Hindlimb muscle (tissue), 1 donor: ENCODE measurements around the gene SFN. TPM values are rescaled to one million over a fixed set of nuclear protein-coding genes. Genes with fewer than 3 reads are reported as not detected.
"Not testable (repeated sequence)": the region's sequence is repeated elsewhere in the genome, so short reads cannot be mapped to it uniquely, and the experiment has no call there.

Experiments used
- DNase-seq: peaks from one replicate; pipeline ENCODE4 v3.0.0-alpha.2; 2013
- polyA plus RNA-seq: library from polyadenylated mRNA; unstranded; fragments of 120-200 nt; gene quantifications from one replicate; pipeline ENCODE4 v1.2.1, GENCODE V29; 2013; ENCODE audit not compliant: insufficient read length

The SFN gene
- 1.1 TPM for polyA plus RNA-seq

- DNase-seq: no peak
Observed at GRCh38 chr1:26862781-26863684, at the start of gene SFN. SFN (plus strand) TSS chr1:26863149; CDS start chr1:26863213, 64 bp downstream.

GRCh38 chr1:26814377-26814776, 48.6 kb upstream of the SFN start:
- DNase-seq: no peak

GRCh38 chr1:26814893-26815292, 48.1 kb upstream of the SFN start:
- DNase-seq: no peak

GRCh38 chr1:26820784-26821269, 42.1 kb upstream of the SFN start:
- no peak for DNase-seq

DNA sequence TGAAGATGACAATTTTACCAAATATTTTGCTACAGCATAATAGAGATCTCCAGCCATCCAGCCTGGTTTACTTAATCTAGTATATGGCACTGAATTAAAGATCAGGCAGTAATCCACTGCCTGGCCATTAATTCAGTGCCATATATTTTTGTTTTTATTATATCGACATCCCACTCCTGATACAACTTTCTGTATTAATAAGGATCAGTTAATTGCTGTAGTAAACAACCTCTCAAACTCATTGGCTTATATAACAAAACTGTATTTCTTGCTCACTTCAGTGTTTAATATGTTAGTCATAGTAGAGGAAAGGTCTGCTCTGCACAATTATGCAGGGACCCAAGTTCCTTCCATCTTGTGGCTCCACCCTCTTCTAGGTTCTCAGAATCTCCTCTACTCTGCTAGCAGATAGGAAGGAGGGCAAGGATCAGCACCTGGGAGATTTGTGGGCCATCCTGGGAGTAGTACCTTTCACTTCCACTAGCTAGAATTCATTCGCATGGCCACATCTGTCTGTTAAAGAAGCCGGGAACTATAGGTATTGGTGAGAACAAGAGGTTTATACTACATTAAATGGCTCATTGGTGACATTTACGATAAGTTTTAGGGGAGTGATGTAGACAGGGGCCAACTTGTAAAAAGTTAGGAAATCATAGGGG, 40.1 kb upstream of the SFN start:
- DNase-seq: no peak

GRCh38 chr1:26824731-26825130, 38.2 kb upstream of the SFN start:
- DNase-seq: no peak

DNA sequence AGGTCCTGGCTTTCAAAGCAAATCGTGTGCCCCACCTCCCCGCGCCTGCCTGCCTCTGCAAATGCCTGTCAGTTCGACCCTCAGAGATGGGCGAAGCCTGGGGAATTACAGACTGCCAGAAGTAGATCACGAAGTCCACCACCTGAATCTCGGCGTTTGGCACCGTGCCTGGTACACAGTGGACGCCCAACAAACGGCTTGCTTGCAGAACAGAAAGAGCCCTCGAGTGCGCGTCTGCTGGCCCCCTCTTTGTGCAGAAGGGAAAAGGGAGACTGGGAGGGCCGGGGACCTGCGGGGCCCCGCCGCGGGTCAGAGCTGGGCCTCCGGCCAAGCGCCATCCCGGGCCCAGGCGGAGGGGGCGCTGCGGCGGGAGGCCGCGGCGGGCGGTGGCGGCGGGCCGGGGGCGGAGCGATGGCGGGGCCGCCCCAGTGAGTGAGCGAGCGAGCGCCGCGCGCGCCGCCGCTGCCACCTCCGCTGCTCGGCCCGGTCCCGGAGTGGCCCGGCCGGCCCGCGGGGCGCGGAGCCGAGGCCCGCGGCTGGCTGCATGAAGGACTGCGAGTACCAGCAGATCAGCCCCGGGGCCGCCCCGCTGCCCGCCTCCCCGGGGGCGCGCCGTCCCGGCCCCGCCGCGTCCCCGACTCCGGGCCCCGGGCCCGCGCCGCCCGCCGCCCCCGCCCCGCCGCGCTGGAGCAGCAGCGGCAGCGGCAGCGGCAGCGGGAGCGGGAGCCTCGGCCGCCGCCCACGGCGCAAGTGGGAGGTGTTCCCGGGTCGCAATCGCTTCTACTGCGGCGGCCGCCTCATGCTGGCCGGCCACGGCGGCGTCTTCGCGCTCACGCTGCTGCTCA, 36.5 kb upstream of the SFN start, which contains the start of gene ZDHHC18:
ZDHHC18 (plus strand) TSS at position 428 of the 845 bp plus-strand sequence; CDS start at position 545, 117 bp downstream.
- DNase-seq: peak; percentile 84

DNA sequence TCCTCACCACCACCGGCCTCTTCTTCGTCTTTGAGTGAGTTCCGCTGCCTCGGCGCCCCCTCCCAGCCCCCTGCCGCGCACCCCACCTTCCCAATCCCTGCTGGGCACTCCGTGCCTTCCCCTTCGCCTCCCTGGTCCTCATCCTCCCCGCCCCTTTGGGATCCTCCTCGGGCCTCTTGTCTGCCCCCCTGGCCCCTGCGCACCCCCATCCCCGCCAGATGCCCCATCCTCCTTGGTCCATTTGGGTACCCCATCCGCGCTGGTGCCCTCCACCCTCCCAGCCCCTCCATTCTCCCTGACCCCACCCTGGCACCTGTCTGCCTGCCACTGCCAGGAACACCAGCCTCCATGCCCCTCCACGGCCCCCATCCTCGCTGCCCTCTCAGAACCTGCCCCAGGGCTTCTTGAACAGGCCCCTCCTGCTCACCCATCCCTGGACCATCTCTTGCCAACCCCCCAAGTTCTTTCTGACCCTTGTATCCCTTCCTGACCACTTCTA, 35.8 kb upstream of the SFN start:
- no peak for DNase-seq

DNA sequence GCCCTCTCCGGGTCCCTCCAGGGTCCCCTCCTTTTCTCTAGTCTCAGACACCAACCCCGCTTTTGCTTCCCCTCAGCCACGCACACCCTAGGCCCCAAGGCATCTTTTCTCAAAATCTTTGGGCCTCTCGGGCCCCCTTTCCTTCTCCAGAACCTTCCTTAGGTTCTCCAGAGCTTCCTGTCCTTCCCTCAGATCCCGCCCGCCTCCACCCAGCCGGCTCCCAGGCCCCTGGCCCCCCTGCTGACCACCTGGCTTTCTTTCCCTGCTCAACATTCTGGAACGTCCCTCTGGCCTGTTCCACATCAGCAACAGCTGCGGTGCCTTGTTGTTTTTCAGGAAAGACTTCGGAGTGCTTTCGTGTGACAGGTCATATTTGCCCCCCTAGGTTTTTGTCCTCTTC, 35.3 kb upstream of the SFN start:
- DNase-seq: peak; percentile 26

DNA sequence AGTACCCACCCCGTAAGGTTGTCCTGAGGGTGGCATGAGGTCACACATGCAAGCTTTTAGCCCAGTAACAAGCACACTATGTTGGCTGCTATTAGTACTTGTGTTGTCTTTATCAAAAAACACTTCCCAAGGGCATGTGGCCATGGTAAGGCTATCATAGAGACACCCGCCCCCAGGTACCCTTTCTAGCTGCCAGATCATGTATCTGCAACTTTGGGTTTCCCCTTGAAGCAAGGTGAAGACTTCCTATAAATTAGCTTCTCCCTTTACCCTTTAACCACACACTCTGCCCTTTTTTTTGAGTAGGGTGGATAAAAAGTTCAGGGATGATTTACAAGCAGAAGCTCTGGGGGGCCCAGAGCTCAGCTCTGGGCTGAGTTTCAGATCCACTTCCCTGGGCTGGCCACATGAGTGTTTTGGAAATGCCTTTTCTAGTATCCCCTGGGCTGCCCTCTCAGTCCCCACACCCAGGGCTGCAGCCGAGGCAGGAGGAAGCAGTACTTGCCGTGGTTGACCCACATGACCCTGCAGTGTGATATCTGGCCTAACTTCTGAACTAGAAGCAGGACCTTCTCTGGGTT, 34.4 kb upstream of the SFN start:
- DNase-seq: no peak

DNA sequence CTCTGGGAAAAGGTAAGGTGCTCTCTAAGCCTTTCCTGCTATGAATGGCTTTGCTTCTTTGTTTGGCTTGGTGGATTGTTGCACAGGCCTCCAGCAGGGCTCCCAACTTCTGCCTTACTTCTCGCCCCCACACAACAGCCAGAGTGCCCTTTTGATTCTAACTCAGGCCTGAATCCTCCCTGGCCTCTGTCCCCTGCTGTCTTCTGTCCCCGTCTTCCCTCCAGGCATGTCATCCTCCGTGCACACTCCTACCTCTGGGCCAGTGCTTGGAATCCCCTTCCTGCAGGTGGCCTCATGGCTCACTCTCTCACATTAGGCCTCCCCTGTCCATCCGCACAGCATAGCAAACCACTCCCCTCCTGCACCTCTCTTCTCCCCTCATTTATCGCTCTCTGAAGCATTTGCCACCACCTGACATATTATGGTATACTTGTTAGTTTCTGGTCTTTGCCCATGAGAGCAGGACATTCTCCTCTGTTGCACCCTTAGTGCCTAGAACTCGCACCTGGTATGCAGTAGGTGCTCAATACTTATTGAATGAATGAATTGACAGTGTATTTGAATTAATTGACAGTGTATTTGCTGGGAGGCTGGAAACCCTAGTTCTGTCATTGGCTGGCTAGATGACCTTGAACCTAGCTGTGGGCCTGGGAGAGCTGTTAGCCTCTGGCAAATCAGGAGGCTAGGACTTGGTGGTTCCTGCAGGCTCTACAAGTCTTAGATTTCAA, 33.6 kb upstream of the SFN start:
- DNase-seq: no peak

GRCh38 chr1:26831059-26831458, 31.9 kb upstream of the SFN start:
- no peak for DNase-seq

DNA sequence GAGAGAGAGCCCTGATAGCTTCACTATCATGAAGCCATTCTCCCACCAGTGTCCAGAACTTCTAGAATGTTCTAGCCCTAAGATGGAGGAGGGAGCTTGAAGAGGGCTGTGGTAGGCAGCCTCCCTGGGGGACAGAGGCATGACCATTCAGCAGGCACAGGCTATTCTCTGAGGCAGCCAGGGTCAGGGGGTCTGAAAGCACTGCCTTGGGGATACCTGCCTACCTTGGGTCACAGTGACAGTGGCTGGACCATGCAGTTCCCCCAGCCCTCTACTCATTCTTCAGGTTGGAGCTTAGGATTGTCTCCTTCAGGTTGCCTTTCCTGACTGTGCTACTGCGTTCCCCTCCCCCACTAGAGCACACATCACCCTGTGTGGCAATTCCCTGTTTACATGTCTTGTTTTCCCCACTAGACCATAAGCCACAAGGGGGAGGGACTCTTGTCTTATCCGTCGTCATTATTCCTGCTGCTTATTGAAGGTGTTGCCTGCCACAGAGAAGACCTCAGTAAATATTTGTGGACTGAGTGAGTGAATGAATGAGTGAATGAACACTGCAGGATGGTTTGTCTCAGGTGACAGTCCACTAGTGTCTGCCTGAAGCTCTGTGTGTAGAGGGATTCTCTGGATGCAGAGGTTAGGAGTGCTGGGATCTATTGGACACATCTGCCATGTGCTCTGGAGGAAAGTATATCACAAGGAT, 31.3 kb upstream of the SFN start:
- DNase-seq: no peak

DNA sequence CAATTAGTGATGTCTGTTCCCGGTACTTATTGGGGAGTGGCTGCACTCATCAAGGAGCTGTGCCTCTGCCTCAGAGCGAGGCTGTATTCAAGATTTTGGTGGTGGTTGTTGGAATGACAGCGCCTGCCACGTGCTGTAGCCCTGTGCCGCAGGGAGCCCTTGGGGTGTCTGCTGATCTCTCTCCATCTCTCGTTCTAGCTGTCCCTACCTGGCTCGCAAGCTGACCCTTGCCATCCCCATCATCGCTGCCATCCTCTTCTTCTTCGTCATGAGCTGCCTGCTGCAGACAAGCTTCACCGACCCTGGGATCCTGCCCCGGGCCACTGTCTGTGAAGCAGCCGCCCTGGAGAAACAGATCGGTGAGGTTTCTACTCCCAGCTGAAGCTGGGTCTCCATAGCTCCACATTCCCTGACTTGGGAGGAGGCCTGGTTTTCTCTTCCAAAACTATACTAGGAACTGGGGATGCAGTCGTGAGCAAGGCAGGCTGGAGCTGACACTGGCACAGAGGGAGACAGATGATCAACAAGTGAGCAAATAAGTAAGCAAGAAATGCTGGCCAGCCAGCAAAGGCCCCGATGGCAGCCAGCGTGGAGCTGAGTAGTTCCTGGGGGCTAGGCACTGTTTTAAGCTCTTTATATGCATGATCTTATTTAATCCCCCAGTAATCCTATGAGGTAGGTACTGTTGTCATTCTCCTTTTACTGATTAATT, 30.5 kb upstream of the SFN start:
- no peak for DNase-seq

- DNase-seq: no peak
Observed at GRCh38 chr1:26833432-26834405, 29.2 kb upstream of the SFN start.

- not testable (repeated sequence) for DNase-seq
Observed at GRCh38 chr1:26837665-26838064, 25.3 kb upstream of the SFN start.

DNA sequence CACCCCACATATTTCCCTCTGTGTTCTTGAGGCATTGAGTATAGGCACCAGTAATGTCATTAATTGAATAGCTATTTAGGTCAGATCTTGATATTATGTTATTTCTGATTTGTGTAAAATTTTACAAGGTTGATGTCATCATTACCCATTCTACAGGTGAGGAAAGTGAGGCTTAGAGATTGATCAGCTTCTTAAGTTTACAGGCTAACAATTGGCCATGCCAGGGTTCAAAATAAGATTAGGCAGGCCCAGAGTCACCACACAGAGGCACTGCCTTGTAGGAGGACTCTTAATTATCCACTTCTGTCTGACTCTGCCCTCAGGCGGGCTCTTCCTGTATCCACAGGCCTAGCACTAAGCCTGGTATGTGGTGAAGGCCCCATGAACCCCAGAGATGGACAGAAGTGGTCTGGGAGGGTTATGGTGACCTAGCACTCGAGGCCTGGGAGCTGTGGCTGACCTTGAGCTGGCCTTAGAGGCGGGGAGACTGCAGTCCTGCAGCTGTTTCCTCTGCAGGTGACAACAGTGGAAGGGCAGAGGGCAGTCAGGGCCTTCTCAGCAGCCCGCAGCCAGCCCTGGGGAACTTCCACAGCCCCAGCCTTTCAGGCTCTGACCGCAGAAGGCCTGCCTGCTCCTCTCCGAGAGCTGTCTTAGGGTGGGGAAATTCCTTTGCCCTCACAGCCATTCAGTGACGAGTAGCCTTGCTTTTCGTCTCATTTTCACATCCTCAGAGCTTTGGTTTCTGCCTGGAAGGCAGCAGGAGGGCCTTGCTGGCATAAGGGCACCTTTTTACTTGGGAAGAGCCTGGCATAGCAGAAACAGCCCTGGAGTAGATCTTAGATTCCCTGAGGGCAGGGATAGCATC, 24.2 kb upstream of the SFN start:
- no peak for DNase-seq

DNA sequence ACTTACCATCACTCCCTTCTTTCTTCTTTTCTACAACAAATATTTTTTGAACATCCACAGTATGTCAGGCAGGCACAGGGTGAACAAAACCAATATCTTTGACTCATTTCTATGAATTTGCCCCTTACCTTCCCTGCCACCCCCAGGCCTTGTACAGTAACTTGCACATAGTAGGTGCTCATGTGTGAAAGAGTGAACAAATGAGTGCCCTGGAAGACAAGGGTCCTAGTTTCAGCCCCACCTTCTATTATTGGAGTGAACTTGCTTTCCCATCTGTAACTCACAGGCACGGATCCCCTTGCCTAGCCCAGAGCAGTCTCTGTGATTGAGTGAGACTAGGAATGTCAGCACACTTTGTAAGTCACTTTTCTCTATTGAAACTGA, 23.6 kb upstream of the SFN start:
- DNase-seq: no peak
